ENCODE measurements around the gene S100A2. TPM values are rescaled to one million over a fixed set of nuclear protein-coding genes. Genes with fewer than 3 reads are reported as not detected.

S100A2 gene
- total RNA-seq = under 1 TPM in 1 of 2 experiments, not detected in 1; 0.87 TPM
- polyA plus RNA-seq = 1 to 10 TPM; 1.0 to 1.7 TPM

DNA sequence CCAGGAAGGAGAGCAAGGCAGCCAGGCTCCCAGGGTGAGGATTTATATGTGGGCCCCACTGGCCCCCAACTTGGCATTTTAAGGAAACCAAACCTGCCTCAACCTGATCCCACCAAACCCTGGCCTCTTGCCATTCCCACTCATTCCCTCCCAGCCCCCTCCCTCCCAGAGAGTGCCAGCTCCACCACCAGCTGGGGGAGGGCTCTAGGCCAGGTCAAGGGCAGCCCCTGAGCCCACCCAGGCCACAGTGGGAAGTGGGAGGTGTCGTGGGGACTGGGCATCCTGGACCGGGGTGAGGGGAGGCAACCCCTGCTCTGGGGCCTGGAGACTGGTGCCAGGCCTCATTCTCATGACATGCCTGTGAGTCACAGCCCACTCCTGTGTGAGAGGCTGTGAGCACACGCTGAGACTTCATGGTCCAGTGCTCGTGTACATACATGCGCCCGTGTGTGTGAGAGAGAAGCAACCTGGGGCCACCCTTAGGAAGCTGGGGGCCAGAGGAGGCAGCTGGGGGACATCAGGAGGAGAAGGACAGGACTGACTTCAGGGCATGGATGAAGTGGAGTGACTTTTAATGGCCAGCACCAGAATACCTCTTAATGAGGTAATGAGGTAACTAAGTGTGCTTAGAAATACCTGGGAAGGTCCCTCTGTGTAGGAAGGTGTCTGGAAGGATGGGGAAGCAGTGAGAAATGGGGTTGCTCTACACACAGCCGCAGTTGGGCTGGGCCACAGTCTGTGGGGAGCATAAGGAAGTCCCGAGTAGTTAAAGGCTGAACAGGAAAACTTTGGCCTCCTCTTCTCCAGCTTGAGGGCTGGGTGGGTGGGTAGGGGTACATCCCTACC, at the start of gene S100A2:
Gene S100A2 (minus strand): TSS at position 316 of the 846 bp plus-strand sequence. CDS start 1,967 bp downstream, outside the sequence.
- POLR2A ChIA-PET (ENCODE audit: partially characterized antibody) = interaction anchor here (0.9 to 12.1 kb wide), 7 partner anchors 21 to 68 kb away, joined by 3 to 173 read pairs (median 8); partner anchors contain the start of genes CHTOP, S100A4, S100A5 and S100A6

DNA sequence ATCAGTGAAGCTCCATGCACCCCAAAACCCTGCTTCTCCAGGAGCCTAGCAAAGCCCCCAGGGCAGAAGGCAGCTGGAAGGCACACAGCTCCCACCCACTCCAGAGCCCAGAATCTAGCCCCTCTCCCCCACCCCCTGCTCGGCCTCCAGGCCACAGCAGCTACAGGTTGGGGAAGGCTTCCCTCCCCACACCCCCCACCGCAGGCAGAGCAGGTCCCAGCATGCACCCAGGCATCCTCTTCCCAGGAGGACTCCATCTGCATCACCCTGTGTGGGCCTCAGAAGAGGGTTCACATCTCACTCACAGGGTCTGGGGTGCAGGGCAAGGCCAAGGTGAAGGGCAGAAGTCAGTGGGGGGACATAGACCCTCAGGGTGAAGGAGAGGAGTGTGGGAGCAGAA, 49.8 kb upstream of the S100A2 start:
- Mint-ChIP-seq H3K27me3 (peaks cover 0 to 1% of the 10 kb centered on the region in 2 donors), H3K4me3 (no peak overlapping the region), H3K9me3 (peaks cover 0 to 3% (median 0%) of the 10 kb centered on the region in 8 donors), H3K27ac (no peak overlapping the region), H3K36me3 (no peaks in the 10 kb centered on the region), H3K4me1 (peaks cover 0 to 5% (median under 1%) of the 10 kb centered on the region in 4 donors)
- intact Hi-C loops (cut with micrococcal nuclease) = loop anchor here (5.0 kb wide), 1 partner anchor 48 kb away; the partner anchor contains the start of gene S100A2
- H3K4me3 ChIP-seq (ENCODE audit: low read length in 2 of 2) = no peak overlapping the region
- no peak for DNase-seq
- ChIA-PET CTCF (ENCODE audit: partially characterized antibody) (interaction anchor here (0.8 to 7.7 kb wide), 6 partner anchors 23 to 121 kb away, joined by 3 to 142 read pairs (median 6); no protein-coding TSS in a partner anchor), POLR2A (ENCODE audit: partially characterized antibody) (interaction anchor here (1.5 to 1.7 kb wide), 2 partner anchors 70 to 83 kb away, joined by 4 to 7 read pairs; partner anchors contain the start of gene S100A4)
- no peaks in the 10 kb centered on the region for H3K9me3 ChIP-seq (ENCODE audit: control insufficient read depth in 1 of 2, low read length in 2 of 2)
- no peaks in the 10 kb centered on the region for H3K4me1 ChIP-seq (ENCODE audit: insufficient read depth, low read length)
- no peak overlapping the region for H3K27ac ChIP-seq (ENCODE audit: low read depth, low read length)
- no peaks in the 10 kb centered on the region for H3K36me3 ChIP-seq (ENCODE audit: insufficient read depth, low read length)
- H3K27me3 ChIP-seq (ENCODE audit: insufficient read depth, low read length) = no peaks in the 10 kb centered on the region

More for the DNA sequence above, at the start of gene S100A2:
- Mint-ChIP-seq H3K4me3 (peak within 1 kb of the TSS in 7 of 8 donors; percentile 55 to 81 (median 69)), H3K27me3 (no peaks in the 10 kb centered on the region), H3K36me3 (no peaks in the 10 kb centered on the region), H3K9me3 (no peaks in the 10 kb centered on the region), H3K4me1 (peaks cover 22 to 36% (median 28%) of the 10 kb centered on the region in 4 donors), H3K27ac (peak within 1 kb of the TSS; percentile 90 to 97 (median 93))
- CTCF ChIA-PET (ENCODE audit: partially characterized antibody) = interaction anchor here (0.7 to 17.8 kb wide), 11 partner anchors 19 to 77 kb away, joined by 3 to 214 read pairs (median 5); partner anchors contain the start of genes S100A5 and S100A6
- Histone ChIP-seq H3K4me3 (ENCODE audit: low read length in 2 of 2) (peak within 1 kb of the TSS in 1 of 2 donors; percentile 16), H3K27ac (ENCODE audit: low read depth, low read length) (peak within 1 kb of the TSS; percentile 42), H3K36me3 (ENCODE audit: insufficient read depth, low read length) (no peaks in the 10 kb centered on the region), H3K27me3 (ENCODE audit: insufficient read depth, low read length) (no peaks in the 10 kb centered on the region), H3K9me3 (ENCODE audit: control insufficient read depth in 1 of 2, low read length in 2 of 2) (no peaks in the 10 kb centered on the region), H3K4me1 (ENCODE audit: insufficient read depth, low read length) (peaks cover 35% of the 10 kb centered on the region)
- peak in 2 of 5 donors; percentile 13 to 54 for DNase-seq
- intact Hi-C loops (cut with micrococcal nuclease) = loop anchor here (1.0 to 5.0 kb wide), 4 partner anchors 20 to 106 kb away; partner anchors contain the start of genes S100A14 and S100A4

DNA sequence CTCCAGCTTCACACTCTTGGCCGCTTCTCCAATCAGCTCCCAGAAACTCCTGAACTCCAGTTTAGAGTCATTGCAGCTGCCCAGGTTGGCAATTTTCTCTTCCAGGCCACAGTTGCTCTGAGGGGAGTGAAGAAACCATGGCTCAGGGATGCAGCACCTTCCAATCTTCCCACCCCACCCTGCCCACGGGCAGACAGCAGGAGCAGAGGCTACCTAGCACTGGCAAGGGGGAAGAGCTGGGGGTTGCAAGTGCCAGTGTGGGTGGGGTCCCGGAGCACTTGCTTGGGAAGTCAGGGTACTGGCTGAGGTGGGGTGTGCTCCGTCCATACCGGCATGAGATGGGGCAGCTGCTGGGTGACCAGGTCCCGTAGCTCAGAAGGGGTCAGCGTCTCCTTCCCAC, 49.3 kb upstream of the S100A2 start:
- Mint-ChIP-seq H3K27ac (no peak overlapping the region), H3K27me3 (peaks cover 0 to 1% of the 10 kb centered on the region in 2 donors), H3K4me1 (peaks cover 0 to 5% (median under 1%) of the 10 kb centered on the region in 4 donors), H3K9me3 (peaks cover 0 to 3% (median 0%) of the 10 kb centered on the region in 8 donors), H3K4me3 (no peak overlapping the region), H3K36me3 (no peaks in the 10 kb centered on the region)
- H3K36me3 ChIP-seq (ENCODE audit: insufficient read depth, low read length) = no peaks in the 10 kb centered on the region
- intact Hi-C loops (cut with micrococcal nuclease) = loop anchor here (5.0 kb wide), 1 partner anchor 48 kb away; the partner anchor contains the start of gene S100A2
- no peak overlapping the region for H3K4me3 ChIP-seq (ENCODE audit: low read length in 2 of 2)
- no peaks in the 10 kb centered on the region for H3K4me1 ChIP-seq (ENCODE audit: insufficient read depth, low read length)
- DNase-seq = no peak
- H3K9me3 ChIP-seq (ENCODE audit: control insufficient read depth in 1 of 2, low read length in 2 of 2) = no peaks in the 10 kb centered on the region
- H3K27me3 ChIP-seq (ENCODE audit: insufficient read depth, low read length) = no peaks in the 10 kb centered on the region
- ChIA-PET CTCF (ENCODE audit: partially characterized antibody) (interaction anchor here (0.8 to 7.7 kb wide), 3 partner anchors 44 to 121 kb away, joined by 3 to 142 read pairs (median 7); no protein-coding TSS in a partner anchor), POLR2A (ENCODE audit: partially characterized antibody) (interaction anchor here (1.5 to 1.7 kb wide), 2 partner anchors 69 to 82 kb away, joined by 4 to 7 read pairs; partner anchors contain the start of gene S100A4)
- H3K27ac ChIP-seq (ENCODE audit: low read depth, low read length) = no peak overlapping the region

DNA sequence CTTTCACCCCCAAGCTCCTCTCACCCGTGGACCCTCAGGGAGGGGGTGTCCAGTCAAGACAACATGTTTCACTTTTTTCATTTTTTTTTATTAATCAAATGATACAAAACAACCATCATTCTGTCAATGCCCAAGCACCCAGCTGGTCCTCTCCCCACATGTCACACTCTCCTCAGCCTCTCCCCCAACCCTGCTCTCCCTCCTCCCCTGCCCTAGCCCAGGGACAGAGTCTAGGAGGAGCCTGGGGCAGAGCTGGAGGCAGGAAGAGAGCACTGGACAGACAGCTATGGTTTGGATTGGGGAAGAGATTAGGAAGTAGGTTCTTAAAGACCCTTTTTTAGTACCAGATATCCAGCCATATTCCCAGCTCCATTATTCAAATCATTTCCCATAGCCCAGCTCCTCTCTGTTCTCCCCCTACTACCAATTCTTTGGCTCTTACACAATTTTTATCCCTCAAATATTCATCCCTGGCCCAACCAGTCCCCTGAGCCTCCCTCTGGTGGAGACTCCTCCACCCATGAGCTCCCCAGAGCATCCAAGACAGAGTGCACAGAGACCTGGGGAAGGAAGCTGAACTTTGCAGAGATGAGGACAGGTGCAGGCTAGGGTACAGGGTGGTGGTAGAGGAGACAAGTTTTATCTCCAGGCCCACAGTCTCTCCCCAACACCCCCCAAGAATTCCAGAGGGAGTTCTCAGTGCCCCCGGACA, 48.7 kb upstream of the S100A2 start:
- POLR2A ChIA-PET (ENCODE audit: partially characterized antibody) = interaction anchor here (1.7 kb wide), 1 partner anchor 69 kb away, joined by 7 read pairs; the partner anchor contains the start of gene S100A4
- intact Hi-C loops (cut with micrococcal nuclease) = no loop called here
- DNase-seq = no peak
- H3K27me3 Mint-ChIP-seq = peaks cover 0 to 1% of the 10 kb centered on the region in 2 donors
- Histone ChIP-seq H3K4me1 (ENCODE audit: insufficient read depth, low read length) (no peaks in the 10 kb centered on the region), H3K36me3 (ENCODE audit: insufficient read depth, low read length) (no peaks in the 10 kb centered on the region), H3K27me3 (ENCODE audit: insufficient read depth, low read length) (no peaks in the 10 kb centered on the region), H3K4me3 (ENCODE audit: low read length in 2 of 2) (no peak overlapping the region), H3K9me3 (ENCODE audit: control insufficient read depth in 1 of 2, low read length in 2 of 2) (no peaks in the 10 kb centered on the region), H3K27ac (ENCODE audit: low read depth, low read length) (no peak overlapping the region)
- H3K4me3 Mint-ChIP-seq = no peak overlapping the region
- H3K4me1 Mint-ChIP-seq = peaks cover 0 to 5% (median under 1%) of the 10 kb centered on the region in 4 donors
- H3K9me3 Mint-ChIP-seq = peaks cover 0 to 3% (median 0%) of the 10 kb centered on the region in 8 donors
- peak overlapping the region in 1 of 7 donors; percentile 5 for H3K27ac Mint-ChIP-seq
- no peaks in the 10 kb centered on the region for H3K36me3 Mint-ChIP-seq
- CTCF ChIA-PET (ENCODE audit: partially characterized antibody) = interaction anchor here (0.8 to 7.7 kb wide), 4 partner anchors 43 to 120 kb away, joined by 3 to 142 read pairs (median 5); no protein-coding TSS in a partner anchor

DNA sequence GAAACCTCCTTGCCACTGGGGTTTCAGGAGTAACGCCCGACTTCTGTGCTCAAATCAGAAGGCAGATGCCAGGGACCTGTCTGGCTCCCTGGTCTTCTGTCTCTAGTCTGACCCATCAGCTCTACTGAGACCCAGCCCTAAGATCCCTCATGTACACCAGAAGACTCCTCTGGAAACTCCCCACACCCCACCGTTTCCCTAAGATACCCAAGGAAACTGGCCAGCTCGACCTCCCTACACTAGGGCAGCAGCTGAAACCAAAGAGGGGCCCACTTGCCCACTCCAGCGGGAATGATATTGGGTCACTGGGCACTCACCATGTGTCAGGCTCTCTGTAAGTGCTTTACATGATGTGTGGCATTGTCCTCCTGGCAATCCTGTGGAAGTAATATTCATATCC, 47.8 kb upstream of the S100A2 start:
- ChIA-PET CTCF (ENCODE audit: partially characterized antibody) (interaction anchor here (1.1 to 7.7 kb wide), 4 partner anchors 99 to 118 kb away, joined by 3 to 142 read pairs (median 4); no protein-coding TSS in a partner anchor), POLR2A (ENCODE audit: partially characterized antibody) (no interaction called here)
- Mint-ChIP-seq H3K4me1 (peaks cover 0 to 5% (median under 1%) of the 10 kb centered on the region in 4 donors), H3K4me3 (no peak overlapping the region), H3K27ac (no peak overlapping the region), H3K9me3 (peaks cover 0 to 3% (median 0%) of the 10 kb centered on the region in 8 donors), H3K36me3 (no peaks in the 10 kb centered on the region), H3K27me3 (peaks cover 0 to 1% of the 10 kb centered on the region in 2 donors)
- H3K36me3 ChIP-seq (ENCODE audit: insufficient read depth, low read length) = no peaks in the 10 kb centered on the region
- no peak overlapping the region for H3K4me3 ChIP-seq (ENCODE audit: low read length in 2 of 2)
- H3K4me1 ChIP-seq (ENCODE audit: insufficient read depth, low read length) = no peaks in the 10 kb centered on the region
- no peak overlapping the region for H3K27ac ChIP-seq (ENCODE audit: low read depth, low read length)
- DNase-seq = no peak
- intact Hi-C loops (cut with micrococcal nuclease) = no loop called here
- H3K9me3 ChIP-seq (ENCODE audit: control insufficient read depth in 1 of 2, low read length in 2 of 2) = no peaks in the 10 kb centered on the region
- H3K27me3 ChIP-seq (ENCODE audit: insufficient read depth, low read length) = no peaks in the 10 kb centered on the region

DNA sequence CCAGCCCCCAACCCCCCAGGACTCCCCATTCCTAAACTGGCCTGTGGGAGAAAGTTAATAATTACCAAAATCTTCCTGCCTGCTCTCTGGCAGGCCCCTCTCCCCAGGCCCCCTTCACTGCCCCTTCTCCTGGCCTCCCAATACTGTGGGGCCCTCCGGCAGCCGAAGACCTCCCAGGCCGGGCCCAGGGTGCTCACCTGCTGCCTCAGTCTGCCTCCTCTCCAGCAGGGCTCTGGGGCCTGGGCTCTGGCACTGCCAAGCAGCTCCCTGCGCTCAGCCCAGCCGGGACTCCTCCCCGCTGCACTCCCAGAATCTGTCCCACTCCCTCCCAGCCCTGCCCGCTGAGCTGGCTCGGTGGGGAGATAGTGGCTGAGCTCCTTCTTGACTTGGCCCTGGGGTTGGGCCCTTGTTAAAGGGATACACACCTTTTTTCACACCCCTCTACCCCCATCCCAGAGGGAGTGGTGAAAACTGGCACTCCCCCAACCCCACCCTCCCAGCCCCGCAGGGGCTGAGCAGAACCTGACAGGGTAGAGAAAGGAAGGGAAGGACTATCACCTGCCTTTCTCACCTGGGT, 47.2 kb upstream of the S100A2 start, which contains the start of gene S100A16:
Gene S100A16 (minus strand): TSS at position 383 of the 577 bp plus-strand sequence. CDS start 4,986 bp downstream, outside the sequence.
- Histone ChIP-seq H3K36me3 (ENCODE audit: insufficient read depth, low read length) (no peaks in the 10 kb centered on the region), H3K4me3 (ENCODE audit: low read length in 2 of 2) (no peak within 1 kb of the TSS), H3K27ac (ENCODE audit: low read depth, low read length) (no peak within 1 kb of the TSS), H3K4me1 (ENCODE audit: insufficient read depth, low read length) (no peaks in the 10 kb centered on the region), H3K27me3 (ENCODE audit: insufficient read depth, low read length) (no peaks in the 10 kb centered on the region), H3K9me3 (ENCODE audit: control insufficient read depth in 1 of 2, low read length in 2 of 2) (no peaks in the 10 kb centered on the region)
- Mint-ChIP-seq H3K9me3 (peaks cover 0 to 1% (median 0%) of the 10 kb centered on the region in 8 donors), H3K4me3 (no peak within 1 kb of the TSS), H3K36me3 (no peaks in the 10 kb centered on the region), H3K27ac (no peak within 1 kb of the TSS), H3K27me3 (peaks cover 0 to 1% of the 10 kb centered on the region in 2 donors), H3K4me1 (peaks cover 0 to 3% (median under 1%) of the 10 kb centered on the region in 4 donors)
- DNase-seq = no peak
- CTCF ChIA-PET (ENCODE audit: partially characterized antibody) = interaction anchor here (1.2 to 1.9 kb wide), 2 partner anchors 102 to 118 kb away, joined by 4 to 5 read pairs; no protein-coding TSS in a partner anchor
- intact Hi-C loops (cut with micrococcal nuclease) = no loop called here
- POLR2A ChIA-PET (ENCODE audit: partially characterized antibody) = no interaction called here
